Raji (cell line): ENCODE data around the gene KIAA0753.

ENCODE experiments used
- POLR2A ChIP-seq: IDR thresholded peaks from 2 replicates; pipeline ENCODE4 v1.6.1; 2011; ENCODE audit warnings: low read depth, low read length, control low read depth; ENCODE audit not compliant: insufficient read depth

The KIAA0753 gene

DNA sequence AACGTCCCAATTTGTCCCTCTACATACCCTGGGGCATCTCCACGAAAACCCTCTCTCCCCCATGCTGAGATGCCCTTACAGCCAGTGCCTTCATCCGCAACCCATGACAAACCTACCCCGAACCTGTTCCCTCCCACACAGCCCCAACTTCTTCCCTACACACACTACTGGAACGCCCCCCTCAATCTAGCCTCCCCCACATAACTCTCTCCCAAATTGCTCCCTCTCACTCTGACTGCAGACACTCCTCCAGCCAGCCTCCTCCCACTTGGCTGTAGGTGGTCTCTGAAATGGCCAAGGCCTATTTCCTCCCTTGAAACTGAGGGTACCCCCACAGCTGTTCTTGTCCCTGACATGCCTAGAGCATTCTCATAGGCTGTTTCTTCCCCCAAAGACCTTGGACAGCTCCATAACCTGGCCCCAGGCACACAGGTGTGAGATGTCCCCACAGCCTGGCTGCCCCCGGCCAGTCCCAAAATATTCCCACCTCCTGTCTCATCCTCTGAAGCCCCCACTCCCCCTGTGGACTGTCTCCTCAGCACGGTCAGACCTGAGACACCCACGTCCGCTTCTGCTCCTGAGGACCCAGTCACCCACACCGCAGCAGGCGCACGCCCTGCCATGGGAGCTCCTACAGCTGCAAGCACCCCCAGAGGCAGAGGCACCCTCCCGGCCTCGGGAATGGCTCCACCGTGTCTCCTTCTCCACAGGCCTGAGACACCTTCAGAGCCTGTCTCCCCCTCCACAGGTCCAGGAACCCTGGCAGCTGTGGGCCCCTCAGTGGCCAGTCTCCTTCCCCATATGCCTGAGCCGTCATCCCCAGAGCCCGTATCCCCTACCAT is 3.7 kb downstream of the KIAA0753 start:
- no peak for TF ChIP-seq POLR2A

DNA sequence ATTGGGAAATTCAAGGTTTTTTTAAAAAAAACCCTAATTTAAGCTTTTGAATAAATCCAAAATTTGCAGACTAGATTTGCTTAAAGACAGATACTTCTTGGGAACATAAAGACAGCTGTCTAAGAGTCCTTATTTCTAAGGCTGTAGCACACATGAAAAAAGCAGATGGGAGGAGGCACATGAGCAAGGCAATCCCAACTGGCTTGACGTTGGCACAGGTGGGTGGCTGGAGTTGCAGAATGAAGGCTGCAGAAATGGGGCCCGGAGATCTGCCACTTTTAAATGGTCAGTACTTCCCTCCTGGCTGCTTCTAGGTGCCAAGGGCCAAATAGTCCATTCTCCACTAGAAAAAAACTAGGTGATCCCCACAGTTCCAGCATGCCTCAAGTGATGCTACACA is 4.4 kb downstream of the KIAA0753 start:
- no peak for TF ChIP-seq POLR2A

DNA sequence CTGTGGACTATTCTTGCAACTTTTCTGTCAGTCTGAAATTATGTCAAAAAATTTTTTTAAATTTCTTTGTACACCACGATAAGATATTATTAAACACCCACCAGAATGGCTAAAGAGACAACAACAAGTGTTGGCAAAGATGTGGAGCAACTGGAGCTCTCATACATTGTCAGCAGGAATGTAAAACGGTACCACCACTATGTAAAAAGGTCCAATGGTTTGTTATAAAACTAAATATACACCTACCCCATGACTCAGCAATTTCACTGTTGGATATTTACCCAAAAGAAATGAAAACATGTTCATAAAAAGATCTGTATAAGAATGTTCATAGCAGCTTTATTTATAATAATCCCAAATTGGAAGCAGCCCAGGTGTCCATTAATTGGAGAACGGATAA is 7.2 kb downstream of the KIAA0753 start:
- TF ChIP-seq POLR2A = no peak

DNA sequence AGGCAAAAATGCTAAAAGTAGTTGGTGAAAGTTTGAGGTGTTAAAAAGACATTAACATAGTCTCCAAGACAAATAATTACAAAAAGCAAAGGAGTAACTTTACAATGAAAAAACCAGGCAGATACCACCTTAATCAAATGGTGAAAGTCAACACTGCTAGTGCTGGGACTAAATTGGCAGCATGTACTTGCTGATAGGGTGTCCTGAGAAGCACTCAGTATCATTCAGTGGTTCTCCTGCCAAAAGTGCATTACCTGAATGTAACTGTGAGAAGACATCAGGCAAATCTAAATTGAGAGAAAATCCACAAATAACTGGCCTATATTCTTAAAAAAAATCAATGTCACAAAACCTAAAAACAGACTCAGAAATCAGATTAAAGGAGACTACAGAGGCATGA is 8.0 kb downstream of the KIAA0753 start:
- no peak for TF ChIP-seq POLR2A

DNA sequence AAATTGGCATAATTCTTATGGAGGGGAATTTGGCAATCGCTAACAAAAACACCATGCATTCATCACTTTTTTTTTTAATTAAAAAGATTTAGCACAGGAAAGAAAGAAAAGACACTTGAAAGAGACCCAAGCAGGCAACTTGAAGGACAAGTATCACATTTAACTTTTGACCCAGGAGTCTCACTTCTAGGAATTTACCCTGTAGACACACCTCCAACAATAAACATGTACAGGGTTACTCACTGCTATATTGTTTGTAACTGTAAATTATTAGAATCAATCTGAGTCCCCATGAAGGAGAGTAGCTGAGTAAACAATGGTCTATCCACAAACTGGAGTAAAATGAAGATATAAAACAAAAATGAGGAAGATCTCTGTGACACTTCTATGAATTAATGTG is 10.1 kb downstream of the KIAA0753 start:
- TF ChIP-seq POLR2A = no peak

DNA sequence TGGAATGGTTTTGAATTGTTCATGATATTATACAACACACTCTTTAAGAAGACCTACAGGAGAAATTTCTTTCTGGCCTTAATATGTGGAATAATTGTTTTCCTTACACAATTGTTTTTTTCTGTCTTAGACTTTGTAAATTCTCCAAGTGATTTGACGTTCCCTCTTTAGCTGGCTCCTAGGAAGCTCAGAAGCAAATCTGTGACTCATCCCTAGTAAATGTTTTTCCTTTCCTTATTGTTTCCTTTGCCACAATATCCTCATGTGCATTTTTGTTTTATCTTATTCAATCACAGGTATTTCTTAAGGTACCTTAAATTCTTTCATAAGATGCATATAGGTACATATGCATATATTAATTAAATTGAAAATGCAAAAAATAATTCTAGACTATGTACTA is 13.5 kb downstream of the KIAA0753 start:
- TF ChIP-seq POLR2A = no peak

DNA sequence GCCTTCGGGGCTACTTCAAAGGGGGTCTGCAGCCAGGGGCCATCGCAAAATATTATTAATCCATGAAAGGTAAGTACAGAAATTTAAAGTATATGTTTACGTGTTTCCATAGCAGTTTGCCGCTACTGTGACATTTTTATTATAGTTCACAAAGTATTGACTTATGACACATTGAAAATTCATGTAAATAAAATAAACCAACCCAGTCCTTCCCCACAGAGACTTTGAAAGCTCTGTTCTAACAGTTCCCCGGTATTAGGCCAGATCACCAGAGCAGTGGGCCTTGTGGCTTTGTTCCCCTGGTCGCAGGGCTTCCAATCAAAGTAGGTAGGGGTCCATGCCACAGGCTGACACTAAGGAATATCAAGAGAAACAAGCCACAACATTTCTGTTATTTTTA is 13.9 kb downstream of the KIAA0753 start:
- no peak for TF ChIP-seq POLR2A

DNA sequence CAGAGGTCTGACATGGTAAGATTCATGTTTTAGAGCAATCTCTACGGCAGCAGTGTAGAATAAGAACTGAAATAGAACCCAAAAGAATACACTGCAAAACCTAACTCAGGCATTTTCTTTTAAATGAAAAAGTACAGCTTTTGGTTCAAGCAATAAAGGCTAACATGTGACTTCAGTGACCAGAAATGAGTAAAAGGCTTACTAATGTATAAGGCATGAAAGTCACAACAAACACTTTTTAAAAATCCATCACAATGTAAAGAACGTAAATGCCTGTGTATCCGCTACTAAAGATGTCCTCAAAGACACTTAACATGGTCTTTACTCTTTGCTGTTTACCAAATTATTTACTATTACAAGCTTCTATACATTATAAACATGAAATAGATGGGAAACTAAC is 16.6 kb downstream of the KIAA0753 start:
- TF ChIP-seq POLR2A = no peak

DNA sequence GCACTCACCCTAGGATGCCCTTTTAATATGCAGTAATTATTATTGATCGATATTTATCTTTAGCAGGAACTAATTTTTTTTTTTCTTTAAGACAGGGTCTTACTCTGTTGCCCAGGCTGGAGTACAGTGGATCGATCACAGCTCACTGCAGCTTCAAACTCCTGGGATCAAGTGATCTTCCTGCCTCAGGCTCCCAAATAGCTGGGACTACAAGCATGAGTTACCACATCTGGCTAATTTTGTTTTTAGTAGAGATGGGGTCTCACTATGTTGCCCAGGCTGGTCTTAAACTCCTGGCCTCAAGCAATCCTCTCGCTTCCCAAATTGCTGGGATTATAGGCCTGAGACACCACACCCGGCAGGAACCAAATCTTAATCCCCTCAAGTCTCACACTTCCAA is 29.3 kb downstream of the KIAA0753 start:
- TF ChIP-seq POLR2A = no peak

DNA sequence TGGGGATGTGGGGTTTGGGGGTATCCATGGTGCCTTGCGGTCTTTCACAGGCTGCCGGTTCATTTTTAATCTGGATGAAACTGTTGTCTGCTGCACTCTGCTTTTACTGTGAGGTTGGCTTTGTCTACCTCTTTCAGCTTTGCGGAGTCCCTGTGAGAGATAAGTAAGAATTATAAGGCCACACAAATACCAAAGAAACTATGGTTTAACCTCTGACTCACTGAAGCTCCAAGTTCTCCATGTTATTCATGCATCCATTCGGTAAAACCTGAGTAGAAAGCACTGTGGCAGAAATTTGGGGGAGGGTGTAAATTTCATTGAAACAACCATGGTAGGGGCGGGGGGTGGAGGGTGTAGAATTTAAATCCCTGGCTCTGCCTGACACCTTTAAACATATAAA is 30.5 kb downstream of the KIAA0753 start:
- TF ChIP-seq POLR2A = no peak

DNA sequence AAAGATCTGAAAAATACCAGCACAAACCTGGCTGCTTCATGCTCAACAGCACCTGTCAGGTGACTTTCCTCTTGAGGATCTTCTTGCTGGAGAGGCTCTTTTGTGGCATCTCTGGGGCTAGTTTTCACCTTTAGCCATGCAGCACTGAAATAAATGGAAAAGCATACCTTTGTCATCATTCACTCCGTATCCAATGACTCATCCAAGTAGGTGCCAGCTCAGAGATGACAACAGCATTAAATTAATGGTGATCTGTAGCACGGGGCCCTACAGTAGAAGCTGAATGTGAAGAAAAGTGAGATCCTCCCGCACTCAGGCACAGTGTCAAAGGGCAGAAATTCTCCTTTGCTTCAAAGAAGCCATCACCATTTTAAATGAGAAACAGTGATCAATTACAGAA is 32.2 kb downstream of the KIAA0753 start:
- no peak for TF ChIP-seq POLR2A

DNA sequence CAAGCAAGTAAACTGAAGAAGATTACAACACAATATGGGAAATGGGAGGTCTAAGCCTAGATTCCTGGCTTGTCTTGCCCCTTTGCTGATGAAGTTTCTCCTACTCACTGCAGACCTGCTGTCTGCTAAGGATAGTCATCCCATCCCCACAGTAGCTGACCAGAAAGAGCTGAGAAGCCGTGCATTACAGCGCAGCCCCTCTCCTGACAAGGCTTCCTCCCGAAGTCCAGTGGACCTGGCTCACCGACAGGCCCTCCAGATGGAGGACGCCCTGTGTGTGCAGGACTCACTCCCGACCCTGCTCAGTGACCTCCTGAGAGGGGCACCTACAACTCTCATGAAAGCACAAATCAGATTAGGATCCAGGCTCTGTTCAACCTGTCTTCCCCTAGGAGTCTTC is 35.4 kb downstream of the KIAA0753 start:
- no peak for TF ChIP-seq POLR2A

DNA sequence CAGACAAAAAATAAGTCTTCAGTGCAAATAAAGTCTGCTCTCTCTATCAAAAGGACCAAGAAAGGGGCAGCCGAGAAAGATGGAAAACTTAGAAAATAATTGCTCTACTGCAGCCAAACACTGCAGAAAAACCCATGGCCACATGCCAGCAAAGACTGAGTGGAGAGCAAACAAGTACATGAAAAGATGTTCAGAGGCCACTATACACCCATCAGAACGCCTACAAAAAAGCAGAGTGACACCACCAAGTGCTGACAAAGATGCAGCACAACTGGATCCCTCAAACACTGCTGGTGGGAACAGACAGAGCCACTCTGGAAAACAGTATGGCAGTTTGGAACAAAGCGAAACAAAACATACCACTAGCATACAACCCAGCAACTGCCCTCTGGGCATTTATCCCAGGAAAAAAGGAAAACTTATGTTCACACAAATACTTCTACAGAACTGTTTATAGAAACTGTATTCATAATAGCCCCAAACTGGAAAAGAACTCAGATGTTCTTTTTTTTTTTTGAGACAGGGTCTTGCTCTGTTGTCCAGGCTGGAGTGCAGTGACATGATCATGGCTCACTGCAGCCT is 36.7 kb downstream of the KIAA0753 start:
- TF ChIP-seq POLR2A = no peak

DNA sequence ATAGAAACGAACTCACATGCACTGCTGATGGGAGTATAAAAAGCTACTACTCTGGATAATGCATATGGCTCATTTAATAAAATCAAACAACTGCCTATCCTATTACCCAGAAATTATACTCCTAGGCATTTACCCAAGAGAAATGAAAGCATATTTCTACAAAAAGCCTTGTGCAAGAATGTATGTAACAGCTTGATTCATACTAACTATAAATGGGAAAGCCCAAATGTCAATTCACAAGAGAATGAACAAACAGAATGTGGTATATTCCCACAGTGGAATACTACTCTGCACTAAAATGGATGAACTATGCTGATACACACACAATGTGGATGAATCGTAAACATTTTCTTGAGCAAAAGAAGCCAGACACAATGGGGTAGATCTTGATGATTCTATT is 38.4 kb downstream of the KIAA0753 start:
- TF ChIP-seq POLR2A = no peak

DNA sequence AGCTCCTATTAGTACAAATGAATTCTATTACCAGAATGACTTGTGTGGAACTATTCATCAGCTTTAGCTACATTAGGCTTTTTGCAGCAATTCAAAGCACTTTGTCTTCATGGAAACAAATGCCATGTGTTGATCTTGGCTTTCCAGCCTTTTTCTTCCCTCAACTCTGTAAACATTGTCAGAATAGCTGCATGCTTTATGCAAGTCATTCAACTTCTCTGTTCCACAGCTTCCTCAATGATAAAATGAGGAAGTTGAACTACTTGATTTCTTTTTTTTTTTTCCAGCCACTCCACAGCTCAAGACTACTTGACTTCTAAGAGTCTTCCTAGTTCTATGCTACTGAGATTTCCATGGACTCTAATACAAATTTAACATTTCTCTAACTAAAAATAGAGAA is 41.1 kb downstream of the KIAA0753 start:
- no peak for TF ChIP-seq POLR2A

DNA sequence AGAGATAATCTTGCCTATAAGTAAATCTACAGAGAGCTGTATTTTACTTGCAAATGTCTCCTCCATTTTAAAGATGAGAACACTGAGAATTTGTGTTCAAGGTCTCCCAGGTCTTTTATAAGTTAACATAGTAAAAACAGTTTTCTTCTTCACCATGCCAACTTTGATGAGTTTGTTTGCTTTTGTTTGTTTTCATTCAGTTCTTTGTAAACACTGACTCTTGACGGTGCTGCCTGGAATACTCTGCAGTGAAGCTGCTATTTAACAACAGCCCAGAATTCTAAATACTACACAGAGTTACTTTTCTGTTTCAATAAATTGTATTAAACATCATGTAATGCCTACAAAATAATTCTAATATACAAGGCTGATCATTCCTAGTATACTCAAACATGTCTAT is 42.8 kb downstream of the KIAA0753 start:
- no peak for TF ChIP-seq POLR2A

DNA sequence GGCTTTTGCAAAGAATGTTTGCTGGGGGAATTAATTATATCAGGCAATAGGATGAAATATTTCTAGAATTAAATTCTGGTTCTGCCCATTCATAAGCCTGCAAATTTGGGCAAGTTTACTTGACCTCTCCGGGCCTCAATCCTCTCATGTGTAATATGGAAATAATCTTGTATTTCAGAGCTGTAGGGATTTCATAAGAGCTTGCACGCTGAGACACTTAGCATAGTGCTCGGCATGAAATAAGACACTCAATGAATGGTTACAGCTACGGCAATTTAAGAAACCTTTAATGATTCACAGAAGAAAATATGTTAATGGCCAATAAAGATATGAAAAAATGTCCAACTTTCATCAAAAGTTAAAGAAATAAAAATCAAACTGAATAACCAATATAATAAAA is 43.6 kb downstream of the KIAA0753 start:
- no peak for TF ChIP-seq POLR2A
